Fibroblast of villous mesenchyme (primary cell): ENCODE measurements around the gene RBM39. TPM values are rescaled to one million over a fixed set of nuclear protein-coding genes. Genes with fewer than 3 reads are reported as not detected.
"Not testable (repeated sequence)": the region's sequence is repeated elsewhere in the genome, so short reads cannot be mapped to it uniquely, and the experiment has no call there.

Source experiments
- DNase-seq: peaks from one replicate; pipeline ENCODE4 v3.0.0-alpha.2; 2010; ENCODE audit warnings: low read depth
- H3K4me3 ChIP-seq: 2 replicates; pipeline ENCODE4 v1.5.1; 2011; ENCODE audit warnings: low read depth, mild to moderate bottlenecking, low read length
- total RNA-seq: library from RNA; depleted of rRNA; stranded (reverse); fragments of >200 nt; gene quantifications from 2 replicates; pipeline ENCODE4 v1.2.3, GENCODE V29; 2012
- TF ChIP-seq, protein P1 (sequence below): IDR thresholded peaks from 2 replicates; pipeline ENCODE4 v1.5.1; 2012; ENCODE audit warnings: low read depth, mild to moderate bottlenecking, low read length; ENCODE audit not compliant: insufficient read depth

Gene RBM39
- total RNA-seq, 1 donor: 372 TPM

DNA sequence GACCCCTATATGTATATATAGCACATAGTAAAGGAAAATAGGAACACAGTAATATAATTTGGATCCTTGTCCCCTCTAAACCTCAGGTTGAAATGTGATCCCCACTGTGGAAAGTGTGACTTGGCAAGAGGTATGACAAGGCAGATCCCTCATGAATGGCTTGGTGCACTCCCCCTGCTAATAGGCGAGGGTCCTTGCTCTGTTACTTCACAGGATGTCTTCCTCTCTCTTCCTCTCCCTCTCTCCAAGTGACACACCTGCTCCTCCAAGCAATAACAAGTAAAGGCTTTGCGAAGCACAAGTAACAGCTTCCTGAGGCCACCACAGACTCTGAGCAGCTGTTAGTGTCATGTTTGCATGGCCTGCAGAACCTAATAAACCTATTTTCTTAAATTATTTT, 26.4 kb downstream of the RBM39 start:
- no peak overlapping the region for H3K4me3 ChIP-seq
- TF ChIP-seq, protein P1, sequence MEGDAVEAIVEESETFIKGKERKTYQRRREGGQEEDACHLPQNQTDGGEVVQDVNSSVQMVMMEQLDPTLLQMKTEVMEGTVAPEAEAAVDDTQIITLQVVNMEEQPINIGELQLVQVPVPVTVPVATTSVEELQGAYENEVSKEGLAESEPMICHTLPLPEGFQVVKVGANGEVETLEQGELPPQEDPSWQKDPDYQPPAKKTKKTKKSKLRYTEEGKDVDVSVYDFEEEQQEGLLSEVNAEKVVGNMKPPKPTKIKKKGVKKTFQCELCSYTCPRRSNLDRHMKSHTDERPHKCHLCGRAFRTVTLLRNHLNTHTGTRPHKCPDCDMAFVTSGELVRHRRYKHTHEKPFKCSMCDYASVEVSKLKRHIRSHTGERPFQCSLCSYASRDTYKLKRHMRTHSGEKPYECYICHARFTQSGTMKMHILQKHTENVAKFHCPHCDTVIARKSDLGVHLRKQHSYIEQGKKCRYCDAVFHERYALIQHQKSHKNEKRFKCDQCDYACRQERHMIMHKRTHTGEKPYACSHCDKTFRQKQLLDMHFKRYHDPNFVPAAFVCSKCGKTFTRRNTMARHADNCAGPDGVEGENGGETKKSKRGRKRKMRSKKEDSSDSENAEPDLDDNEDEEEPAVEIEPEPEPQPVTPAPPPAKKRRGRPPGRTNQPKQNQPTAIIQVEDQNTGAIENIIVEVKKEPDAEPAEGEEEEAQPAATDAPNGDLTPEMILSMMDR: no peak
- DNase-seq: no peak

DNA sequence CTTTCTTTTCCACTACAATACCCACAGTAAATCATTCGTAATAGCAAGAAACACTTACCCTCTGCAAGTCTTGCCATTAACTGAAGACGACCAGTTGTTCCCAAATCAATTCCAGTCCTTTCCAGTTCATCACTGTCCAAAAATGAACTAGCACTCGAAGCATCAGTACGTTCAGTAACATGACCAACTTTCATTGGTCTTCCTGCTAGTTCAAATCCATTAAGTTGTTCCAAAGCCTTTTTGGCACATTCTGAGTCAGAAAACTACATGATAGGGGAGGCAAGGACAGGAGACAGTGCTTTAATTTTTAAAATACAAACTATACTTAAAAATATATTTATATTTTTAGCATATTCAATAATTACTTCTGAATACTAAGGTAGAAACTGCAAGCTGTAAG, 27.9 kb downstream of the RBM39 start:
- H3K4me3 ChIP-seq: no peak overlapping the region
- TF ChIP-seq, protein P1: no peak
- DNase-seq: no peak

DNA sequence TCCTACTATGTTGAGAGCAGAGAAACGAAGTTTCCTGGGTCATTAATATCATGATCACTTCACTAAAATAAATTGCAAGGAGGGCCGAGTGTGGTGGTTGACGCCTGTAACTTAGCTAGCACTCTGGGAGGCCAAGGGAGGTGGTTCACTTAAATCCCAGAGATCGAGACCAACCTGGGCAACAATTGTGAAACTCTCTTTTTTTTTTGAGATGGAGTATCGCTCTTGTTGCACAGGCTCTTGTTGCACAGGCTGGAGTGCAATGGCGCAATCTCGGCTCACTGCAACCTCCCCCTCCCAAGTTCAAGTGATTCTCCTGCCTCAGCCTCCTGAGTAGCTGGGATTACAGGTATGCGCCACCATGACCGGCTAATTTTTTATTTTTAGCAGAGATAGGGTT, 28.9 kb downstream of the RBM39 start:
- H3K4me3 ChIP-seq, DNase-seq: not testable (repeated sequence)

DNA sequence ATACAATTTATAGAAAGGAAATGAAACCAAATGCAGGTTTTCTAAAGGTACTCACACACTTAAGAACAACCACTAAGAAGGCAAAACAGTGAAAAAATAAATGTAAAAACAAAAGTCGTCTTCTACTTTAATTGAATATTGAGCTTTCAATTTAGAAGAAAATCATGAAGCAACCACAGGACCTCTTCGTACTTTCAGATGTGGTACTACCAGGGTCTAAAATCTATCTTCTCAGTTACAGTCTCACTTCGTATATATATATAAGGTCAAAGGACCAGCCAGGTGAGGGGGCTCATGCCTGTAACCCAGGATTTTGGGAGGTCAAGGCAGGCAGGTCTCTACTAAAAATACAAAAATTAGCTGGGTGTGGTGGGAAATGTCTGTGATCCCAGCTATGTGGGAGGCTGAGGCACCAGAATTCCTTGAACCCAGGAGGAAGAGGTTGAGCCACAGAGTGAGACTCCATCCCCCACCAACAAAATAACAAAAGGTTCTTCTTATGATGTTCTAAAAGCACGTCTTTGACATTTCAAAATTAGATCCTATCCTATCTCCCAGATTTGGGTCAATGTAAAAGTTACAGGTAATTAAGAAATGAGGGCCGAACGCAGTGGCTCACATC, 30.4 kb downstream of the RBM39 start:
- DNase-seq: no peak
- TF ChIP-seq, protein P1: no peak
- no peak overlapping the region for H3K4me3 ChIP-seq

DNA sequence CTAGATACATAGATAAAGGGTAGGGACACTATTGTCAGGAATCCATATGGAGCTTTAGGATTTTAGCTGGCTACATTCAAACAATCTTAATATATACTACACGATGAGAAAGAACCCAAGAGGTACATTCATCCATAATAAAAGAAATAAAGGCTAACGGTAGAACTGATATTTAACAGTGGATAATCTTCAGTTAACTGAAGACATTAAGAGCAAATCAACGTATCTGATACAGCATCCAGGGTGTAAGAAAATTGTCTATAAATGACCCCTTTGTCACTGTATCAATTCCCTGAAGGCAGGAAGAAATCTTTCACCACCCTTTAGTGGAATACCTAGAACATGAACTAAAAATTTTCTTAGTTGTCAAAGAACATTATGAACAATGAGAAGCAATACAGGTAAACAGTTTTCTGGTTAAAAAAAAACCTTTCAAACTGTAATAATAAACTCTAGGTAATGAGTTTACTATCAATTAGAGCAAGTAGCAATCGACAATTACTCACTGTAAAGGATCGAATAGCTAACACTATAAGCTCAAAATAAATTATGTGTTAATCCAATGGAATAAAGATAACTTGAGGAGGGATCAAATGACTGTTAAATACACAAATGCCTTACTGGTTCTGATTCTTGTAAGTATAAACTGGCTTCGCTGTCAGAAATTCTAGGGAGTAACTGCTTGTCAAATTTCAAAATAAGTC, 31.0 kb downstream of the RBM39 start:
- TF ChIP-seq, protein P1: no peak

DNA sequence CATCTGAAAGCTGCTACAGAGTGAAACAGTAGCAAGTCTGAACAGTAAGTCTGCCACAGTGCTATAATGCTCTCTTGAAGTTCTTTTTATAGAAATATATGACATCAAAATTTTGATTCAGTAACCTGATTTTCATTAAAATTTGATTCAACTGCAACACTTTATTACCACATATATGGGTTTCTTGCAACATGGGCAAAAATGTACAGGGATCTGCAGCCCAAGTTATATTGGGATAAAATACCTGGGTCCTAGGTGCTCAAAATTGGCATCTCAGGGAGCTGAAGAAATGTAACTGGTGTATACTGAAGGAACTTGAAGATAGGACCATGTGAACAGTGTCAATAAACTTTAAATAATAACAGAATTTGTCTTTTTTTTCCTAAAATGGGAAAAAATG, 32.0 kb downstream of the RBM39 start:
- DNase-seq: no peak
- H3K4me3 ChIP-seq: no peak overlapping the region
- TF ChIP-seq, protein P1: no peak

More for the DNA sequence above, 31.0 kb downstream of the RBM39 start:
- H3K4me3 ChIP-seq: no peak overlapping the region
- no peak for DNase-seq

DNA sequence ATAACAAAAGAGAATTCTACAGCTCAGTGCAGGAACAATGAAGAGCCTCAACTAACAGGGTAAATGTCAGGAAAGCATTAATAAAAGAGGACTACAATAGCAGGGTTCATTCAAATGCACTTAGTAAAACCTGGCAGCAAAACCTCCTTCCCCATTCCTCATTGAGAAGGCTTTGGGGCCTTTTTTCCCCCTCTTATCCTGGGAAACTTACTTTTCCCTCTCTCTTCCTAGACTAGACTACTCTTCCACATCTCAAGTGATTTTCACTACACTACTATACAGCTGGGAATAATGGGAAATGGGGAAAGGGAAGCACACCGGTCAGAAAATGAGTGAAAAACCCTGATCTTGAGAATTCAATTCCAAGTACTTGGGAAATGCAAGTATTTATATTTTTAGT, 32.8 kb downstream of the RBM39 start:
- DNase-seq: no peak
- H3K4me3 ChIP-seq: no peak overlapping the region
- TF ChIP-seq, protein P1: no peak
